Measurements from ENCODE around the gene EPS15.

GRCh38 chr1:51343624-51344023 lies 175.4 kb downstream of the EPS15 start:
- no peak for TF ChIP-seq POLR2A (IDR thresholded peaks at IDR 0.05; ENCODE audit: low read depth, low read length)
- TF ChIP-seq EZH2 (IDR thresholded peaks at IDR 0.05; ENCODE audit: borderline replicate concordance, control insufficient read depth, low read depth, low read length), result no peak
- no peak for TF ChIP-seq CHD1 (IDR thresholded peaks at IDR 0.05; ENCODE audit: low read depth, low read length)
- TF ChIP-seq HCFC1 (IDR thresholded peaks at IDR 0.05; ENCODE audit: low read length), result no peak
- no peak for TF ChIP-seq CTCF (IDR thresholded peaks at IDR 0.05 in 2 of 3, conservative IDR thresholded peaks at IDR 0.05 in 1 of 3; ENCODE audit: control insufficient read depth in 2 of 3, extremely low read depth in 1 of 3, insufficient read depth in 1 of 3, low read depth in 3 of 3, low read length in 3 of 3)
